GM21360 (cell line): ENCODE data around the gene BRD4.
"Not testable (repeated sequence)": the region's sequence is repeated elsewhere in the genome, so short reads cannot be mapped to it uniquely, and the experiment has no call there.

Experiments used
- ATAC-seq: cut with Tn5 transposase; IDR thresholded peaks from one replicate; pipeline ENCODE4 v1.9.1; 2021; ENCODE audit warnings: mild to moderate bottlenecking, moderate library complexity; ENCODE audit not compliant: unreplicated experiment

BRD4 gene

DNA sequence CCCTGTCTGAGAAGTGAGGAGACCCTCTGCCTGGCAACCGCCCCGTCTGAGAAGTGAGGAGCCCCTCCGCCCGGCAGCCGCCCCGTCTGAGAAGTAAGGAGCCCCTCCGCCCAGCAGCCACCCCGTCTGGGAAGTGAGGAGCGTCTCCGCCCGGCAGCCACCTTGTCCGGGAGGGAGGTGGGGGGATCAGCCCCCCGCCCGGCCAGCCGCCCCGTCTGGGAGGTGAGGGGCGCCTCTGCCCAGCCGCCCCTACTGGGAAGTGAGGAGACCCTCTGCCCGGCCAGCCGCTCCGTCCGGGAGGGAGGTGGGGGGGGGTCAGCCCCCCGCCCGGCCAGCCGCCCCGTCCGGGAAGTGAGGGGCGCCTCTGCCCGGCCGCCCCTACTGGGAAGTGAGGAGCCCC is 30.7 kb upstream of the BRD4 start:
- not testable (repeated sequence) for ATAC-seq

DNA sequence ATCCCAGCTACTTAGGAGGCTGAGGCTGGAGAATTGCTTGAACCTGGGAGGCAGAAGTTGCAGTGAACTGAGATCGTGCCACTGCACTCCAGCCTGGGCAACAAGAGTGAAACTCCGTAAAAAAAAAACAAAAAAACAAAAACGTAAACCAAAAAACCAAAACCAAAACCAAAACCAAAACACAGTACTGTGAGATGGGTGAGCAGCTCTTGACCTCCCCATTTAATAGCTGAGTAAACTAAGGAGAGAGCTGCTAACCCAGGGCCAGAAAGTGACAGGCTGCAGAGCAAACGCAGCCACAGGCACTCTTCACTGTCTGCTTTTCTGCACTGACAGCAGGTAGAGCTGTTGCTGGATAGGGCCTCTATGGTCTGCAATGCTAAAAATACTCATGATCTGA is 27.7 kb upstream of the BRD4 start:
- ATAC-seq = not testable (repeated sequence)

DNA sequence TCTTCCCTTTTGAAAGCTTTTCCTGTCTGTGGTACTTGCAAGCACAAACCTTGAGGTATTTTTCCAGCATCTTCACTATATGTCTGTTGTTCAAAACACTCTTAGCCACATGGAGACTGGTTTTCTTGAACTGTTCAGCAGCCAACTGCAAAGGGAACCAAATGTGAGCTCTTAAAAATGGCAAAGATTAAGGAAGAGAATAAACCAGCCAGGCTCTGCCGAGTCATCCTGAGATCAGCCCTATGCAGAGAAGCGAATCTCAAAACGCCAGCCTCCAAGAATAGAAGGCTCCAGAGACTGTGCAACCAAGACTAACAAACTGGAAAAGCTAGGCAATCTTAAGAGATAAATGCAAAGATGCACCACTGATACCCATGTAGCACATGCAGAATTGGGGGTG is 26.6 kb upstream of the BRD4 start:
- no peak for ATAC-seq

DNA sequence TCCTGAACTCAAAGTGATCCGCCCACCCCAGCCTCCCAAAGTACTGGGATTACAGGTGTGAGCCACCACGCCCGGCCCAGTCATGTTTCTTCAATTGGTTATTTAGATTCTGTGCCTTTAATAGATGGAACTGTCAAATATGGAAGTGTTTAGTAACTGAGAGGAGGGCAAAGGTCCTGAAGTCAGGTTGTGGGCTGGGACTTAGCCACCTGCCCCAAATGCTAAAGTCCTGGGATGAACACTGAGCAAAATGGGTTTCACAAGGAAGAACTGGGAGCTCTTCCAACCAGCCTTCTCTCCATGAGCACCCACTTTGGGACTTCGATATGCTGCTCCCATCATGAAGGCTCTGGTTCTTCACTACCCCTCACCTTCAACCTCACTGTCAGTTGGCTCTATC is 25.6 kb upstream of the BRD4 start:
- ATAC-seq = no peak

DNA sequence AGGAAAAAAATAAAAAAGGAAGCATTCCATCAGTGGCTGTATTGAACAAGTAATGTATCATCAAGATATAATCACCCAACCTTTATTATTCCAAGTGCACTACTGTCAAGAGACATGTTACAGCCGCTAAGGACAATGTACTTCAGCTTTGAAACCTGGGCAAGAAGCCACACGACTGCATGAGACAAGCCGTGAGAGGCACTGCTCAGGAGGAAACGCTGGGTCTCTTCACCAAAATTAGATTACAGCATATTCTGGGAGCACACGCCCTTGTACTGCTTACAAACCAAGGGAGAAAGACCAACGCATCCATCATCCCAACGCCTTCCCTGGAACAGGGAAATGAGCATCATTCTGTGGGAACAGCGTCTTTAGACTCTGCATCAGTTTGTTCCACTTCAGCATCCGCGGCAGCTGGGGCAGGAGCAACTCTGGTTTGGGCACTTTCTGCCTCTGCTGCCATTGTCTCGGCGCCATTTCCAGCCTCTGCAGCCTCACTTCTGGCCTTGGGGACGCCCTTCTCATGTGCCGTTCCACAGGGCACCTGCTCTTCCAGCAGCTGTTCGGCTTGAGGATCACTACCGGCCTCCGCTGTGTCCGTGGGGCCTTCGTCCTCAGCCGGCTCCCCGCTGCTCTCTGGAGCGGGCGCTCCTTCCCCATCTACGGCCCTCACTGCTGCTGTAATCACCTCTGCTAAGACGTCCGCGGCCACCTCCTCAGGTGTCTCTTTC is 22.4 kb upstream of the BRD4 start:
- no peak for ATAC-seq

DNA sequence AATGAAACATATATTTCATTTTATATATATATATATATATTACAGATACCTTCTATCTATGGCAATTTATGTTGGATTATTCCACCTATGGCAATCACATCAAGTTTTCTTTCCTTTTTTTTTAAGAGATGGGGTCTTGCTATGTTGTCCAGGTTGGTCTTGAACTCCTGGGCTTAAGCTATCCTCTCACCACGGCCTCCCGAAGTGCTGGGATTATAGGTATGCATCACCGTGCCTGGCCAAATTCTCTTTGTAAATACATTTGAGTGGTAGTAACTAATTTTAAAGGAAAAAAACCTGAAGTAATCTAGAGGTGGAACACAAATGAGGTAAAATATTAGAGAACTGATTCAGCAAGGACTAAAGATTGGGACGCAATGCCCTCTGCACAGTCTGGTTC is 21.6 kb upstream of the BRD4 start:
- ATAC-seq = no peak

DNA sequence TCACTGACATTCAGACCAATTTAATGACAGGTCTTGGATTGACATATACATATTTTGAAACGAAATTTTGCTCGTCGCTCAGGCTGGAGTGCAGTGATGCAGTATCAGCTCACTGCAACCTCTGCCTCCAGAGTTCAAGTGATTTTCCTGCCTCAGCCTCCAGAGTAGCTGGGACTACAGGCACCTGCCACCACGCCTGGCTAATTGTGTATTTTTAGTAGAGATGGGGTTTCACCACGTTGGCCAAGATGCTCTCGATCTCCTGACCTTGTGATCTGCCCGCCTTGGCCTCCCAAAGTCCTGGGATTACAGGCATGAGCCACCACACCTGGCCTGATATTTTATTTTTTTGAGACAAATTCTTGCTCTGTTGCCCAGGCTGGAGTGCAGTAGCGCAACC is 20.2 kb upstream of the BRD4 start:
- not testable (repeated sequence) for ATAC-seq

DNA sequence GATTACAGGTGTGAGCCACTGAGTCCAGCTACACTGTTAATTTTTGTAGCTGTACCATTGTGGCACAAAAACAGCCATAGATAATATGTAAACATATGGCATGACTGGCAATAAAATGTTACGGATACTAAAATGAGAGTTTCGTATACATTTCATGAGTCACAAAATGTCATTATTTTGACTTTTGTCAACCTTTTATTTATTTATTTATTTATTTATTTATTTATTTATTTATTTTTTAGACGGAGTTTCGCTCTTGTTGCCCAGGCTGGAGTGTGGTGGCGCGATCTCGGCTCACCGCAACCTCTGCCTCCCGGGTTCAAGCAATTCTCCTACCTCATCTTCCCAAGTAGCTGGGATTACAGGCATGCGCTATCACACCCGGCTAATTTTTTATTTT is 9.0 kb upstream of the BRD4 start:
- not testable (repeated sequence) for ATAC-seq

DNA sequence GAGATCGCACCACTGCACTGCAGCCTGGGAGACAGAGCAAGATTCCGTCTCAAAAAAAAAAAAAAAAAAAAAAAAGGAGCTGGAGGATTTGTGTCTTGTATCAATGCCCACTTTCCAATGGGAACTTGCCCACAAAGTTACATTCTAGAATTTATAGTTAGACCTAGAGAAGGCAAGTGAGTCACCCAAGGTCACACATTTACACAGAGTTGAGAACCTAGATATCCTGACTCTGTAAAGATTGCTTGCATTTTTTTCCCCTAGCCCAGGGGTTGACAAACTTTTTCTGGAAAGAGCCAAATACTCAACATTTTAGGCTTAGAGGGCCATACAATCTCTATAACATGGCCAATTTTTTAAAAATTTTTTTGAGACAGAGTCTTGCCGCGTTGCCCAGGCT is 7.7 kb upstream of the BRD4 start:
- no peak for ATAC-seq

DNA sequence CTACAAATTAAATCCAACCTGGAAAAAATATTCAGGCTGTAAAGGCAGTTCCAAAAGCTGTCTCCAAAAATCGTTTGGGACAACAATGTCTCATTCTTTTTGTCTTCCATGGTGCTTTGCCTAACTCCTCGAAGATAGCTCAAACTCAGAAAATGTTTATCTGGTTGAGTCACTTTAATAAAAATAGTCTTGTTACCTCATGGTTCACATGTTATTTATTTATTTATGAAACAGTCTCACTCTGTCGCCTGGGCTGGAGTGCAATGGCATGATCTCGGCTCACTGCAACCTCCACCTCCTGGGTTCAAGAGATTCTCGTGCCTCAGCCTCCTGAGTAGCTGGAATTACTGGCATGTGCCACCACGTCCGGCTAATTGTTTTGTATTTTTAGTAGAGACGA is 4.9 kb upstream of the BRD4 start:
- ATAC-seq = no peak

DNA sequence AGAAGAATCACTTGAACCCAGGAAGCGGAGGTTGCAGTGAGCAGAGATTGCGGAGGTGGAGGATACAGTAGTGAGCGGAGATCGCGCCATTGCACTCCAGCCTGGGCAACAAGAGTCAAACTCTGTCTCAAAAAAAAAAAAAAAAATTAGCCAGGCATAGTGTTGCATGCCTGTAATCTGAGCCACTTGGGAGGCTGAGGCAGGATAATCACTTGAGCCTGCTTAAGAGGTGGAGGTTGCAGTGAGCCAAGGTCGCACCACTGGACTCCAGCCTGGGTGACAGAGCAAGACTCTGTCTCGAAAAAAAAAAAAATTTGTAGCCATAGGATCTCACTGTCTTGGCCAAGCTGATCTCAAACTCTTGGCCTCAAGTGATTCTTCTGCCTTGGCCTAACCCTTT is 3.7 kb upstream of the BRD4 start:
- ATAC-seq = not testable (repeated sequence)

DNA sequence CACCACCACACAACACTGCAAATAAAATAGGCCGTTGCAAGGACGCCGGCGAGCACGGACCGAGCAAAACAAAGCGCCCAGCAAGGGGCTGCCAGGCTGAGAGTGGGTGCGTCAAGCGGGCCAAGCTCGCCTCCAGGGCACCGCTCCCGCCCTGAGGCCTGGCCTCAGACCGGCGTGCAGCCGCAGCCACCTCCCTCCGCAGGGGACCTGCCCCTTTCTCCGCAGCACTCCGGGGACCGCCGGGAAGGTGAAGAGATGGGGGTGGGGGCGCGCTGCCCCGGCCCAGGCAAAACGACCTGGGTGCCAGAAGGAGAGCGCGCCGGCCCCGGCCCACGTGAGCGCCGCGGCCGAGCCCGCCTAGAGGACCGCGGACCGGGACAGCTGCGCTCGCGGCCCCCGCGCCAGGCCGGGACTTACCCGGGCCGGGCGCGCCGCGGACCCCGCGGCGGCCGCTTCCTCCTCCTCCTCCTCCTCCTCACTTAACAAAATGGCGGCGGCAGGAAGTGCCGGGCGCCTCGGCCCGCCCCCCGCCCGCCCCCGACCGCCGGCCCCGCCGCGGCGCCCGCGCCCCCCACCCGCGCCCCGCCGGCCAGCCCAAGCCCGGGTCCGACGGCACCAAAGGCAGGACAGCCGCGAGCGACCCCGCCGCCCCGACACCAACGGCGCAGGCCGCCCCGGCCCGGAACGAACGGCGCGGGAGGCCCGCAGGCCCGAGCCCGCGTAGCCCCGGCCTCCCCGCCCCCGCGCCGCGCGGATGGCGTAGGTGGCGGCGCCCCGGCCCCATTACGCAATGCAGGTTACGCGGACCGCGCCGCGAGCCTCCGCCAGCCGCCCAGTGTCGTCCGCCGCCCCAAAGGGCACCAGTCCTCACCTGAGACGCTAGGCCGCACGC is 674 bp downstream of the BRD4 start:
- ATAC-seq = peak; percentile 30

DNA sequence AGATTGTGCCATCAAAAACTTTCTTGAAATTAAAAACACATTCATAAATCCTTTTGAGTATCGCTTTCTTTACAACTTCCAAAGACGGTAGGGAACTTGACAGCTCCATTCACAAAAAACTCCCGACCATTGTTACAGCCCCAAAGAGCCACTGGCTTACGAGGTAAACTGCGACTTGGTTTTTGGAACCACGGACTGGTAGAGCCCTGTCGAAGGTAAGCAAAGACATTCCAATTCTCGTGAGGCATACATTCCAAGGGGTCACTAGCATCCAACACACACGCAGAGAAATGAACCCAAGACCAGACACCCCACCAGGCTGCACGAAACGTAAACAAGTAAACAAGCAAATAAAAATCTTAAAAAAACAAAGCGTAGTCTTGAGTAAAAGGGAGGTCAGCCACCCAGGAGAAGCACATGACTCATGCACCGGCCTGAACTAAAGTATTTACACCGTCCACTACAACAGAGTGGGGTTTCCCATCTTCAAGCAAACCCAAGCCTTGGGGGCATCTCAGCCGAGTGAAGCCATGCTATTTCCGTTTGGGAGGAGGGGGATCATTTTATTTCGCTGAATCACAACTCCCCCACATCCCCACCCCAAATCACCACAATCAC is 1.4 kb downstream of the BRD4 start:
- no peak for ATAC-seq

DNA sequence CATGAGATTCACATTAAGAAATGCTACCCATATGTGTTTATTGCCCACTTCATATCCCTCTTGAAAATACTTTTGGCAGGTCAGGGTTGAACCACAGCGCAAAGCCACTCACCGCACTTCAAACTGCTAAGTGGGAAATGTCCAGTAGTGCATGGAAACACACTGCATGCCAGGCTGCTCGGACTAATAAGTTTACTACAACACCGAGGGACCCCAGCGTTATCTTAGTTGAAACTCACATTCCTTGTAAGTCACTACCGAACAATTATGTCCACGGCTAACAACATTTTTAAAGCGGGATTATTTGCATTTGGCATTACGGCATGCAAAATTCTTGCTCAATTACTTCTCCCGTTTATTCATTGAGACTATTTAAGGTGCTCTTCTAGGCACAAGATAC is 4.0 kb downstream of the BRD4 start:
- ATAC-seq = no peak

DNA sequence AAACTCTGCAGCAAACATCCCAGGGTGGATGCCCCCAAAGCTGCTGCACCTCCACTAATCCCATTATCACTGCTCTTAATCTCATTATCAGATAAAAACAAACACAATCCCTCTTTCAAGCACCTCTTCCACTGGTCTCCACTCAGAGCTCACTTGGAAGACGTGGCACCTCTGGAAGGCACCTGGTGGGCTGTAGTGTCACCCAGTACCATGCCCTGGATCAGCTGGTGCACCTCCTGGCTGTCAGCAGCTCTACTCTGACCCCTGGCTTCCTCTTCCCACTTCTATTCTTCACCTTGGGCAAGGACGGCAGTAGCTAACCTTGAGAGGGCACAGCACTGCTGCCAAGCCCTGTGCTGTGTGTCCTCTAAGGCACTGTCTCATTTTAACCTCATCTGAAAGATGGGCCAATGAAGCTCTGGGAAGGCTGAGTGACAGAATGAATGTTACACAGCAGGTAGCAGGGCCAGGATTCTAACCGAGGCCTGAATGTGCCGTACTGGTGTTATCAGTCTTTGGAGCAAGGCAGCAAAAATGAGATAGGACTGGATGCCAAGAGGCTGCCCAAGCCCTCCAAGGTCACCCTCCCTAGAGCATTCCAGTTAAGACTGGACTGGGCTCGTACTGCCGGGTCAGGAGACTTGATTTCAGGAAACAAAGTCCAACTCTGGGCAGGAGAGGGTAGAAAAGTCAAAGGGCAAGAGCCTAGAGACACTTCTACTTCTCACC is 7.4 kb downstream of the BRD4 start:
- no peak for ATAC-seq

DNA sequence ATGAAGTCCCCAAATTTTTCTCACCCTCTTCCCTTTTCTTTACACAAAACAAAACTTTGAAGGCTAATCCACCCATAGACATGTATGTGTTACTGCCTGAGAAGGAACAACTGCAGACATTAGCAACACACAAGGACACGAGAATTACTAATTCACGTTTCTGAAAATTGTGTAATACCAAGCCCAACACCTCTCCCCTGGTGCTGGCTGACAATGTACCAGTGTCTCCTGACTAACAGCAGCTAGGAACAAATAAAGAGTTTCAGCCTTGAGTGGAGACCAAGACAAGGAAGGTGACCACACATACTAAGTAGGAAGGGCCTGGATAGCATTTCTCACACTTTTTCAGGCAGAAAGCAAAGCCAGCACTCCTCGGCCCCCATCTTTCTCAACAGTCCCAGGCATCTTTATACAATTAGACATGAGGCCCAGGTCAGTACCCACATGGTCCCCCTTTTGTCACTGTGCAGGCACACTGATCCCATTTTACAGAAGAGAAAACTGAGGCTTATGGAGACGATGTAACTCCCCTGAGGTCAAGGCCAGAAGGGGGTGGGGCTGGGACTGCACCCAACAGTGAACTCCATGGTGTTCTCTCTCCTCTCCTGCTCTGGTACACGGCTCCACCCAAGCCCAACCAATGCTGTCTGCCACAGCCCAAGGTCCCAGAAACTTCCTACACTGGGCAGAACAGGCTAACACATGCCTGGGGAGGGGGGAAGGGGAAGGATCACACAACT is 8.7 kb downstream of the BRD4 start:
- ATAC-seq = no peak

DNA sequence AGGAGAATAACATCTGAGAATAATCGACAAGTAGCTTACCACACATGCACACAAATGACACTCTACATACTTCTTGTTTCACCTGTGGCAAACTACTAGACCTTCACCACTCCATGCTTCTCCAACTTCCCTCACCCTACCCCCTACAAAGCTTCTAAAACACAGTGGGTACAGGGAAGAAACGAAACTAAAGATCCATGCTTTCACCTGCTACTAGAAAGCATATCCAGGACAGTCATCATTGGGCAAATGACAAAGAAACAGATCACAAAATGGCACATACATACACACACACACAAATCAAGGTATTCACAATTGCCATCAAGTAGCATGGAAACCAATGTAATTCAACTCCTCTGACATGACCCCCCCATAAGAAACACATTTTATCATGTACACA is 10.6 kb downstream of the BRD4 start:
- no peak for ATAC-seq

DNA sequence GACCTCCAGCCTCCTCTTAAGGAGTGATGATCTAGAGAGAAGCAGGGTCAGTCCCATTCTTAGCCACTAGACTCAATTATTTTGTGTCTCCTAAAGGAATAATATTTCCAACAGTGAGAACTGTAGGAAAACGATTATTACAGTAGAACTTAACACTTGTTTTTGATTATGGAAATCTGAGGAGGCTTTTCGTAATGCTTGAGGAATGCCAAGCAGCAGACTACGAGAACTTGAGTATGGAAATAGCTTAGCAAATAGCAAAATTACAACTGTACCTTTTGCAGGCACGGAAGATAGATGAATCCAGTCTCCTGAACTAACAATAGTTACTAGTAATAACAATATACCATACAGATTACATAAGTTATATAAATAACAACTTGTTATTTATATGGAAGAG is 12.2 kb downstream of the BRD4 start:
- ATAC-seq = no peak

DNA sequence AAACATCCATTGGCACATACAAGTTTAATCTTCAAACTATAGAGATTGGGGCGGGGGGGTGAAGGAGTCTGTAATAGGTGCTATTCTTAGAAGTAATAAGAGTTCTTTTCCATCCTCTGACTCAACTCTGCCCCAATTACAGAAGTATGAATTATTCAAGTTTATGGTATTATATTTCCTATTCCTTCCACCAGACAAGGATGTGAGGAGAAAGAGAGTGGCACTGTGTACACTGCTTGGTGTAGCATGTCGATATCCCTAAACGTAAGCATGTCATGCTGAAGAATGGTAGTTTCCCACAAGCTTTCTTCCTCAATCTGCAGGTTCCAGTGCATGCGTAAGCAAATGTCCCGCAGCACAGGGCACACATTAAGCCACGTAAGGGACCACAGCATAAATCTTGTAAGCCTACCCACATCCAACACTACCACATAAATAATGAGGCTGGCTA is 14.1 kb downstream of the BRD4 start:
- no peak for ATAC-seq

DNA sequence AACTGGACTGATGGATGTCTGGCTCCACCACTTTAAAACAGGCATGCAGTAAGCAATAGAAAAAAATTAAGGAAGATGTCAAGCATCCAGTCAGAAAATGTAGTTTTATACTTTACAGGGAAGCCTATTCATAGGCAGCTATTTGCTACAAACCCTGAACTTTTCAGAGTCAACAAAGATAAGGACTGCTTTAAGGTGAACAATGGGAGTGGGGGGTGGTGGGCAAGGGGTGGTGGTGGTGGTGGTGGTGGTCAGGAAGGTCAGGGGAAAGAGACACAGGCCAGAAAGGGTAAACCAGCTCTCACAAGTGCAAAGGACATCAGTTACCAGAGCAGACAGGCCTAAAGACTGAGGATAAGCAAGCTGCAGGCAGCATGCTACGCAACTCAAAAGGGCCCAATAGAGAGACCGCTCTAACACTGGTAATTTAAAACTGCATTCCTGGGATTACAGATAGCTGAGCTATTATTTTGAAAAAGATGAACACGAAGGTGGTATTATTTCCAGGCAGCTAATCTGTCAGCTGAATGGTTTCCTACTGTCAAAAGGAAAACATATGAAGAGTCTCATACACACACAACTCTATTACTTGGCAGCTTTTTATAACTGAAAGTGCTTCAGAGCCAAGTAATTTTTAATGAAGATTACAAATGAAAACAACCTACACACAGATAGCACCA is 14.8 kb downstream of the BRD4 start:
- no peak for ATAC-seq
